ENCODE results near the gene ZC2HC1B.
"Not testable (repeated sequence)": the region's sequence is repeated elsewhere in the genome, so short reads cannot be mapped to it uniquely, and the experiment has no call there.

The ZC2HC1B gene

DNA sequence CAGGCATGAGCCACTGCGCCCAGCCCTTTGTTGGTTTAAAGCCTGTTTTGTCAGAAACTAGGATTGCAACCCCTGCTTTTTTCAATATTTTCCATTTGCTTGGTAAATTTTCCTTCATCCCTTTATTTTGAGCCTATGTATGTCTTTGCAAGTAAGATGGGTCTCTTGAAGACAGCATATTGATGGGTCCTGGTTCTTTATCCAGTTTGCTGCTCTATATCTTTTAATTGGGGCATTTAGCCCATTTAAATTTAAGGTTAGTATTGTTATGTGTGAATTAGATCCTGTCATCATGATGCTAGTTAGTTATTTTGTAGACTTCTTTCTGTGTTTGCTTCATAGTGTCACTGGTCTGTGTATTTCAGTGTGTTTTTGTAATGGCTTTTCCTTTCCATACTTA is 46.8 kb downstream of the ZC2HC1B start:
- TF ChIP-seq, protein P1, sequence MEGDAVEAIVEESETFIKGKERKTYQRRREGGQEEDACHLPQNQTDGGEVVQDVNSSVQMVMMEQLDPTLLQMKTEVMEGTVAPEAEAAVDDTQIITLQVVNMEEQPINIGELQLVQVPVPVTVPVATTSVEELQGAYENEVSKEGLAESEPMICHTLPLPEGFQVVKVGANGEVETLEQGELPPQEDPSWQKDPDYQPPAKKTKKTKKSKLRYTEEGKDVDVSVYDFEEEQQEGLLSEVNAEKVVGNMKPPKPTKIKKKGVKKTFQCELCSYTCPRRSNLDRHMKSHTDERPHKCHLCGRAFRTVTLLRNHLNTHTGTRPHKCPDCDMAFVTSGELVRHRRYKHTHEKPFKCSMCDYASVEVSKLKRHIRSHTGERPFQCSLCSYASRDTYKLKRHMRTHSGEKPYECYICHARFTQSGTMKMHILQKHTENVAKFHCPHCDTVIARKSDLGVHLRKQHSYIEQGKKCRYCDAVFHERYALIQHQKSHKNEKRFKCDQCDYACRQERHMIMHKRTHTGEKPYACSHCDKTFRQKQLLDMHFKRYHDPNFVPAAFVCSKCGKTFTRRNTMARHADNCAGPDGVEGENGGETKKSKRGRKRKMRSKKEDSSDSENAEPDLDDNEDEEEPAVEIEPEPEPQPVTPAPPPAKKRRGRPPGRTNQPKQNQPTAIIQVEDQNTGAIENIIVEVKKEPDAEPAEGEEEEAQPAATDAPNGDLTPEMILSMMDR (conservative IDR thresholded peaks at IDR 0.05; ENCODE audit: low read depth, low read length) = no peak
- no peak overlapping the region for H3K4me3 ChIP-seq (ENCODE audit: low read length)
- DNase-seq (ENCODE audit: low read depth) = no peak

DNA sequence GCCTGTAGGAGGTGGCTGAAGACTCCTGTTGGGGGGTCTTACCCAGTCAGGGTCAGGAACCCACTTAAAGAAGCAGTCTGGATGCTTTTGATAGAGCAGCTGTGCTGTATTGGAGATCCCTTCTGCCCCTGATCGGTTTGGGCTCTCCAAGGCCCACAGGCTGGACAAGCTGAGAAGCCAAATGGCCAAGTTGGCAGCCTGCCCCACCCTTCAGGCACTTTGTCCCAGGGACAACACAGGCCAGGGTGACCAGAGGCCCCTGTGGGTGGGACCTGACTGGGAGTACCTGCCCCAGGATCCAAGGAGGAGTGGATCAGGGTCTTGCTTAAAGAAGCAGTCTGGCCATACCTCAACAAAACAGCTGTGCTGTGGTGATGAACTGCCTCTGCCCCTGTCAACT is 48.4 kb downstream of the ZC2HC1B start:
- H3K4me3 ChIP-seq (ENCODE audit: low read length) = no peak overlapping the region
- TF ChIP-seq, protein P1 (conservative IDR thresholded peaks at IDR 0.05; ENCODE audit: low read depth, low read length) = no peak
- DNase-seq (ENCODE audit: low read depth) = no peak

DNA sequence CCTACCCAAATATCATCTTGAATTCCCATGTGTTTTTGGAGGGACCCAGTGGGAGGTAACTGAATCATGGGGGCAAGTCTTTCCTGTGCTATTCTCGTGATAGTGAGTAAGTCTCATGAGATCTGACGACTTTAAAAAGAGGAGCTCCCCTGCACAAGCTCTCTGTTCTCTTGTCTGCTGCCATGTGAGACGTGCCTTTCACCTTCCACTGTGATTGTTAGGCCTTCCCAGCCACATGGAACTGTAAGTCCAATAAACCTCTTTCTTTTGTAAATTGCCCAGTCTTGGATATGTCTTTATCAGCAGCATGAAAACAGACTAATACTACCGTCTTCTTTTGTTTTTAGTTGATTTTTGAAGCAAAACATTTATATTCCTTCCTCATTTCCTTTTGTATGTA is 52.8 kb downstream of the ZC2HC1B start:
- DNase-seq (ENCODE audit: low read depth); H3K4me3 ChIP-seq (ENCODE audit: low read length): not testable (repeated sequence)

DNA sequence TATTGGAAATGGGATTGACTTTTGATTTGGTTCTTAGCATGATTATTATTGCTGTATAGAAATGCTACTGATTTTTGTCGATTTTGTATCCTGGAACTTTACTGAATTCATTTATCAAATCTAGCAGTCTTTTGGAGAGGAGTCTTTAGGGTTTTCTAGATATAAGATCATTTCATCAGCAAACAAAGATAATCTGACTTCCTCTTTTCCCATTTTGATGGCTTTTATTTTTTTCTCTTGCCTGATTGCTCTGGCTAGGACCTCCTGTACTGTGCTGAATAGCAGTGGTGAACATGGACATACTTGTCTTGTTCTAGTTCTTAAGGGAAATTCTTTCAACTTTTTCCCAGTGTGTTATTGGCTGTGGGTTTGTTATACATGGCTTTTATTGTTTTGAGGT is 64.6 kb downstream of the ZC2HC1B start:
- TF ChIP-seq, protein P1 (conservative IDR thresholded peaks at IDR 0.05; ENCODE audit: low read depth, low read length) = no peak
- no peak overlapping the region for H3K4me3 ChIP-seq (ENCODE audit: low read length)
- no peak for DNase-seq (ENCODE audit: low read depth)

DNA sequence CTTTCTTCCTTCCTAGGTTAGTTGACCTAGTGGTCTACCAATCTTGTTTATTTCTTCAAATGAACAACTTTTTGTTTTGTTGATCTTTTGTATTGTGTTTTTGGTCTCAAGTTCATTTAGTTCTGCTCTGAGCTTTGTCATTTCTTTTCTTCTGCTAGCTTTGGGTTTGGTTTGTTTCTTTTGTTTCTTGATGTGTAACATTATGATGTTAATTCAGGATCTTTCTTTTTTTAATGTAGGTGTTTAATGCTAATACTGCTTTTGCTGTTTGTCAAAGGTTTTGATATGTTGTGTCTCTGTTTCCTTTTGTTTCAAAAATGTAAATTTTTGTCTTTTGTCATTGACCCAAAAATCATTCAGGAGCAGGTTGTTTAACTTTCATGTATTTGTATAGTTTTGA is 65.7 kb downstream of the ZC2HC1B start:
- TF ChIP-seq, protein P1 (conservative IDR thresholded peaks at IDR 0.05; ENCODE audit: low read depth, low read length) = no peak
- H3K4me3 ChIP-seq (ENCODE audit: low read length) = no peak overlapping the region
- no peak for DNase-seq (ENCODE audit: low read depth)

DNA sequence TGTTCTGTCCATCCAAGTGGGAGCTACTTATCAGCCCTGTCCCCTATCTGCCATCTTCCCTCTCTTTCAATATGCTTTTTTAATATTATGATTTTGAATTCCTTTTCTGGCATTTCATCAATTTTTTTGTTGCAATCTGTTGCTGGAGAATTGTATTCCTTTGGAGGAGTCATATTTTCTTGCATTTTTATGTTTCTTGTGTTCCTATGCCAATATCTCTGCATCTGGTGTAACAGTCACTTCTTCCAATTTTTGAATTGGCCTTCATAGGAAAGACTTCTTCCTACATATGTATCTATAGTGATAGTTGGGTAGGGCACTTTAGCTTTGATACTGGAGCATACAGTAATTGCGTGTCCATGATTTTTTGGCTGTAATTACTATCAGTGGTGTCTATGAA is 70.1 kb downstream of the ZC2HC1B start:
- no peak for DNase-seq (ENCODE audit: low read depth)
- TF ChIP-seq, protein P1 (conservative IDR thresholded peaks at IDR 0.05; ENCODE audit: low read depth, low read length) = no peak

DNA sequence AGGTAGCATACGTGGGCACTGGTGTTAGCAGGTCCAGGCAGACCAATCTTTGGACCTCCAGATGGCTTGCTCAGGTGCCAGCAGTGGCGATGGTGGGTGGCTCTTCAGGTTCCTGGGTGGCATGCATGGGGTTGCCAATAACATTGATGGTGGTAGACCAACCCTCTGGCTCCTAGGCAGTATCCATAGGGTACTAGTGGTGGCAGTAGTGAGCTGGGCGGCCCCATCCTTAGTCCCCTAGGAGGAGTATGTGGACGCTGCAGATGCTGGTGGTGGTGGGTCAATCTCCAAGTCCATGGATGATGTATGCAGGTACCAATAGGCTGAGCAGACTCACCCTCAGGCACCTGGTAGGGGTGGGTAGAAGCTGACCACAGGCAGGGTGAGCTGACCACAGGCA is 70.6 kb downstream of the ZC2HC1B start:
- no peak for DNase-seq (ENCODE audit: low read depth)
- TF ChIP-seq, protein P1 (conservative IDR thresholded peaks at IDR 0.05; ENCODE audit: low read depth, low read length) = no peak
- H3K4me3 ChIP-seq (ENCODE audit: low read length) = no peak overlapping the region

More for the DNA sequence above, 70.1 kb downstream of the ZC2HC1B start:
- H3K4me3 ChIP-seq (ENCODE audit: low read length) = no peak overlapping the region

DNA sequence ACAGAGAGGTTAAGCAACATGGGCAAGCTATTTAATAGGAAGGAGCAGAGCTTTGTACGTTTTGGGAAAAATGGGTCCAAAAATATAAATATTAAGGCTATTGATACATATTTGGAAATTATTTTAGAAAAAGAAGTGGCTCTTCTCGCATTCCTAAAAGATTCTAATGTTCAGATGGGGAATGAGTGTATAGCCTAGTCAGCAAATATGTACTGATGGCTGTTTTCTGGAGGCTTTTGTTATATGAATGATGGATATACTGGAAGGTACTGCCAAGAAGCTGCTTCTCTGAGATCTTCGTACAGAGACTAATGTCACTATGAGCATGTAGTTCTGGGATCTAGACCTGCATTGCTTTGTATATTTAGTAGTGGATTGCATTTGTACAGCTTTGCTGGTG is 72.1 kb downstream of the ZC2HC1B start:
- DNase-seq (ENCODE audit: low read depth) = no peak
- no peak overlapping the region for H3K4me3 ChIP-seq (ENCODE audit: low read length)
- TF ChIP-seq, protein P1 (conservative IDR thresholded peaks at IDR 0.05; ENCODE audit: low read depth, low read length) = no peak

All from retinal pigment epithelial cell (primary cell).